Breast epithelium (tissue), 3 donors: ENCODE results near the gene HYDIN.
"Not testable (repeated sequence)": the region's sequence is repeated elsewhere in the genome, so short reads cannot be mapped to it uniquely, and the experiment has no call there.

Experiments used
- CTCF ChIP-seq, 3 donors: fragments of 450-650 bp; IDR thresholded peaks; one replicate each; pipeline ENCODE4 v1.5.1; 2016 to 2017; ENCODE audit warnings: antibody characterized with exemption in 3 of 3, mild to moderate bottlenecking in 3 of 3, moderate library complexity in 3 of 3
- POLR2A ChIP-seq: fragments of 450-650 bp; IDR thresholded peaks from one replicate; pipeline ENCODE4 v1.6.1; 2016; ENCODE audit warnings: antibody characterized with exemption, mild to moderate bottlenecking, moderate library complexity

DNA sequence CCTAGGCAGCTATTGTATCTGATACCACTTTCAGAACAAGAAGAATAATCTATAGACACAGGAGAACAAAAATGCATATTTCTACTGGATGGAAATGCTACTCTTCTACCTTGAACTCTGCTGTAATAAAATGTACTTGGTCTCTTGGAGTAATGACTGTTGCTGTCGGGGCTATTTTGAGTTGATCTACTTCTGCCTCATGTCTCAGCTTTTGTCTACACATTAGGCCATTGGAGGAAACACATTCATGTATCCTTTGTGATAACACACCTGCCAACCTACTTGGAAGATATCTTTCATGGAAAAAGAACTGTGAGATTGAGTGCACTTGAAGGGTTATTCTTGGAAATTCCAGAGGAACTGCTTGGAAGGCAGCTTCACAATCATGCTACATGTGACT lies 159.9 kb downstream of the HYDIN start:
- TF ChIP-seq CTCF (IDR thresholded peaks at IDR 0.05); POLR2A: not testable (repeated sequence)
